Activated CD4-positive, alpha-beta T cell treated with anti-CD3 and anti-CD28 coated beads, Interleukin-2, amount 50 U/mL, for 16 hours (primary cell): ENCODE data around the gene ZNF546.
A peak's percentile ranks its signal among the peaks of the same experiment; 100 is the strongest.
"Not testable (repeated sequence)": the region's sequence is repeated elsewhere in the genome, so short reads cannot be mapped to it uniquely, and the experiment has no call there.

ENCODE experiments used
- DNase-seq: peaks from one replicate; pipeline ENCODE4 v3.0.0-alpha.2; 2020

ZNF546 gene

GRCh38 chr19:39996811-39997637 lies at the start of gene ZNF546:
Gene ZNF546 (plus strand): TSS chr19:39997060. CDS start chr19:39998327, 1,267 bp downstream.
- DNase-seq, result peak; percentile 97

- no peak for DNase-seq
Measured at GRCh38 chr19:39949026-39949747, 47.7 kb upstream of the ZNF546 start.

- no peak for DNase-seq
Measured at GRCh38 chr19:39951065-39951650, 45.7 kb upstream of the ZNF546 start.

- DNase-seq, result no peak
Measured at GRCh38 chr19:39951686-39952085, 45.2 kb upstream of the ZNF546 start.

- DNase-seq, result no peak
Measured at GRCh38 chr19:39953915-39954314, 42.9 kb upstream of the ZNF546 start.

GRCh38 chr19:39957886-39958285 lies 39.0 kb upstream of the ZNF546 start:
- DNase-seq, result not testable (repeated sequence)

GRCh38 chr19:39958942-39959341 lies 37.9 kb upstream of the ZNF546 start:
- not testable (repeated sequence) for DNase-seq

GRCh38 chr19:39959407-39959806 lies 37.5 kb upstream of the ZNF546 start:
- not testable (repeated sequence) for DNase-seq

- DNase-seq, result no peak
Measured at GRCh38 chr19:39963898-39964297, 33.0 kb upstream of the ZNF546 start.

GRCh38 chr19:39966617-39967016 lies 30.2 kb upstream of the ZNF546 start:
- DNase-seq, result no peak

GRCh38 chr19:39967561-39967960 lies 29.3 kb upstream of the ZNF546 start:
- no peak for DNase-seq

- DNase-seq, result no peak
Measured at GRCh38 chr19:39968789-39969188, 28.1 kb upstream of the ZNF546 start.

GRCh38 chr19:39969266-39969665 lies 27.6 kb upstream of the ZNF546 start:
- DNase-seq, result peak; percentile 17

GRCh38 chr19:39969681-39970424 lies 27.0 kb upstream of the ZNF546 start:
- peak; percentile 20 for DNase-seq

- no peak for DNase-seq
Measured at GRCh38 chr19:39970425-39970674, 26.5 kb upstream of the ZNF546 start.

GRCh38 chr19:39970675-39971379 lies 26.0 kb upstream of the ZNF546 start, which contains the start of gene PSMC4:
Gene PSMC4 (plus strand): TSS chr19:39971165. CDS start chr19:39971203, 38 bp downstream.
- peak; percentile 99 for DNase-seq

- no peak for DNase-seq
Measured at GRCh38 chr19:39971380-39972035, 25.4 kb upstream of the ZNF546 start.

GRCh38 chr19:39974377-39975155 lies 22.3 kb upstream of the ZNF546 start:
- DNase-seq, result no peak

- no peak for DNase-seq
Measured at GRCh38 chr19:39982883-39983282, 14.0 kb upstream of the ZNF546 start.

GRCh38 chr19:39983695-39984300 lies 13.1 kb upstream of the ZNF546 start:
- DNase-seq, result no peak

- no peak for DNase-seq
Measured at GRCh38 chr19:39986643-39987042, 10.2 kb upstream of the ZNF546 start.
